ENCODE measurements around the gene RAP1GDS1.
"Not testable (repeated sequence)": the region's sequence is repeated elsewhere in the genome, so short reads cannot be mapped to it uniquely, and the experiment has no call there.

The RAP1GDS1 gene

GRCh38 chr4:98261405-98262291, 464 bp downstream of the RAP1GDS1 start:
- TF ChIP-seq POLR2A (IDR thresholded peaks at IDR 0.05; ENCODE audit: low read depth, low read length), result peak; percentile 75
- peak; percentile 64 for FAIRE-seq
- DNase-seq (ENCODE audit: insufficient read length, low spot score), result peak; percentile 44

GRCh38 chr4:98262431-98262830, 1.2 kb downstream of the RAP1GDS1 start:
- TF ChIP-seq POLR2A (IDR thresholded peaks at IDR 0.05; ENCODE audit: low read depth, low read length), result no peak
- DNase-seq (ENCODE audit: insufficient read length, low spot score), result no peak

GRCh38 chr4:98267498-98267897, 6.3 kb downstream of the RAP1GDS1 start:
- no peak for TF ChIP-seq POLR2A (IDR thresholded peaks at IDR 0.05; ENCODE audit: low read depth, low read length)
- FAIRE-seq (no peak), DNase-seq (ENCODE audit: insufficient read length, low spot score) (no peak)

More at GRCh38 chr4:98262431-98262830, 1.2 kb downstream of the RAP1GDS1 start:
- FAIRE-seq, result no peak

- DNase-seq (ENCODE audit: insufficient read length, low spot score) (no peak), FAIRE-seq (no peak)
- TF ChIP-seq POLR2A (IDR thresholded peaks at IDR 0.05; ENCODE audit: low read depth, low read length), result no peak
Measured at GRCh38 chr4:98275145-98275544, 14.0 kb downstream of the RAP1GDS1 start.

- FAIRE-seq (no peak), DNase-seq (ENCODE audit: insufficient read length, low spot score) (no peak)
- TF ChIP-seq POLR2A (IDR thresholded peaks at IDR 0.05; ENCODE audit: low read depth, low read length), result no peak
Measured at GRCh38 chr4:98283219-98284189, 22.3 kb downstream of the RAP1GDS1 start.

GRCh38 chr4:98284640-98285046, 23.5 kb downstream of the RAP1GDS1 start:
- FAIRE-seq (no peak), DNase-seq (ENCODE audit: insufficient read length, low spot score) (no peak)
- no peak for TF ChIP-seq POLR2A (IDR thresholded peaks at IDR 0.05; ENCODE audit: low read depth, low read length)

- TF ChIP-seq POLR2A (IDR thresholded peaks at IDR 0.05; ENCODE audit: low read depth, low read length), result no peak
- no peak for FAIRE-seq
- DNase-seq (ENCODE audit: insufficient read length, low spot score), result no peak
Measured at GRCh38 chr4:98285676-98286075, 24.5 kb downstream of the RAP1GDS1 start.

- DNase-seq (ENCODE audit: insufficient read length, low spot score), result no peak
- no peak for TF ChIP-seq POLR2A (IDR thresholded peaks at IDR 0.05; ENCODE audit: low read depth, low read length)
- no peak for FAIRE-seq
Measured at GRCh38 chr4:98287328-98287727, 26.1 kb downstream of the RAP1GDS1 start.

GRCh38 chr4:98288671-98289070, 27.5 kb downstream of the RAP1GDS1 start:
- not testable (repeated sequence) for DNase-seq (ENCODE audit: insufficient read length, low spot score); FAIRE-seq

GRCh38 chr4:98289375-98289774, 28.2 kb downstream of the RAP1GDS1 start:
- FAIRE-seq (no peak), DNase-seq (ENCODE audit: insufficient read length, low spot score) (no peak)
- no peak for TF ChIP-seq POLR2A (IDR thresholded peaks at IDR 0.05; ENCODE audit: low read depth, low read length)

- no peak for FAIRE-seq
- no peak for TF ChIP-seq POLR2A (IDR thresholded peaks at IDR 0.05; ENCODE audit: low read depth, low read length)
- DNase-seq (ENCODE audit: insufficient read length, low spot score), result no peak
Measured at GRCh38 chr4:98290511-98290910, 29.3 kb downstream of the RAP1GDS1 start.

- no peak for DNase-seq (ENCODE audit: insufficient read length, low spot score)
- no peak for TF ChIP-seq POLR2A (IDR thresholded peaks at IDR 0.05; ENCODE audit: low read depth, low read length)
- no peak for FAIRE-seq
Measured at GRCh38 chr4:98293104-98293887, 32.1 kb downstream of the RAP1GDS1 start.

- FAIRE-seq (no peak), DNase-seq (ENCODE audit: insufficient read length, low spot score) (no peak)
- no peak for TF ChIP-seq POLR2A (IDR thresholded peaks at IDR 0.05; ENCODE audit: low read depth, low read length)
Measured at GRCh38 chr4:98298022-98298421, 36.8 kb downstream of the RAP1GDS1 start.

All from H54 (cell line).